Measurements from ENCODE around the gene SPSB1. TPM values are rescaled to one million over a fixed set of nuclear protein-coding genes. Genes with fewer than 3 reads are reported as not detected.

The SPSB1 gene
- total RNA-seq, 1 donor from 2014 or later: 1.3 TPM

DNA sequence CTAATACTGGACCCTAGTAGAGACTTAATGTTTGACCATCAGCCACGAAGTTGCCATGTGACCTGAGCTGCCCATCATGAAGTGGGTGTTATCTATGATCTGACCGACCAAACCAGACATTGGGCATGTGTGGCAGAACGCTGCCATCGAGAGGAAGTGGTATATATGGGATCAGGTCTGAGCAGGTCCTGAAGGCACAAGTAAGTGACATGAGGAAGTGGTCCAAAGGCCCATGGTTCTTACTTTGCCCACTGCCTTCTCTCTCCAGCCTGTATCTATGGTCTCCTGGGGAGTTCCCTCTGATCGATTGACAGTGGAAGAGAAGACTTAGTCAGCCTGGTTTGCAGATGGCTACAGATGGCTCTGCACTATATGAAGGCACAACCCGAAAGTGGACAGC lies 7.9 kb downstream of the SPSB1 start:
- H3K4me1 Mint-ChIP-seq: peaks cover 5% of the 10 kb centered on the region
- no peak overlapping the region for H3K4me3 Mint-ChIP-seq
- no peaks in the 10 kb centered on the region for H3K36me3 Mint-ChIP-seq (ENCODE audit: low read depth)
- no peaks in the 10 kb centered on the region for H3K9me3 Mint-ChIP-seq
- no peak for DNase-seq (ENCODE audit: low read depth, low spot score)
- H3K27ac Mint-ChIP-seq (ENCODE audit: unreplicated experiment): peak overlapping the region; percentile 38
- TF ChIP-seq, protein P1, sequence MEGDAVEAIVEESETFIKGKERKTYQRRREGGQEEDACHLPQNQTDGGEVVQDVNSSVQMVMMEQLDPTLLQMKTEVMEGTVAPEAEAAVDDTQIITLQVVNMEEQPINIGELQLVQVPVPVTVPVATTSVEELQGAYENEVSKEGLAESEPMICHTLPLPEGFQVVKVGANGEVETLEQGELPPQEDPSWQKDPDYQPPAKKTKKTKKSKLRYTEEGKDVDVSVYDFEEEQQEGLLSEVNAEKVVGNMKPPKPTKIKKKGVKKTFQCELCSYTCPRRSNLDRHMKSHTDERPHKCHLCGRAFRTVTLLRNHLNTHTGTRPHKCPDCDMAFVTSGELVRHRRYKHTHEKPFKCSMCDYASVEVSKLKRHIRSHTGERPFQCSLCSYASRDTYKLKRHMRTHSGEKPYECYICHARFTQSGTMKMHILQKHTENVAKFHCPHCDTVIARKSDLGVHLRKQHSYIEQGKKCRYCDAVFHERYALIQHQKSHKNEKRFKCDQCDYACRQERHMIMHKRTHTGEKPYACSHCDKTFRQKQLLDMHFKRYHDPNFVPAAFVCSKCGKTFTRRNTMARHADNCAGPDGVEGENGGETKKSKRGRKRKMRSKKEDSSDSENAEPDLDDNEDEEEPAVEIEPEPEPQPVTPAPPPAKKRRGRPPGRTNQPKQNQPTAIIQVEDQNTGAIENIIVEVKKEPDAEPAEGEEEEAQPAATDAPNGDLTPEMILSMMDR (conservative IDR thresholded peaks at IDR 0.05): no peak
- peaks cover 7% of the 10 kb centered on the region for H3K27me3 Mint-ChIP-seq (ENCODE audit: low read depth)

DNA sequence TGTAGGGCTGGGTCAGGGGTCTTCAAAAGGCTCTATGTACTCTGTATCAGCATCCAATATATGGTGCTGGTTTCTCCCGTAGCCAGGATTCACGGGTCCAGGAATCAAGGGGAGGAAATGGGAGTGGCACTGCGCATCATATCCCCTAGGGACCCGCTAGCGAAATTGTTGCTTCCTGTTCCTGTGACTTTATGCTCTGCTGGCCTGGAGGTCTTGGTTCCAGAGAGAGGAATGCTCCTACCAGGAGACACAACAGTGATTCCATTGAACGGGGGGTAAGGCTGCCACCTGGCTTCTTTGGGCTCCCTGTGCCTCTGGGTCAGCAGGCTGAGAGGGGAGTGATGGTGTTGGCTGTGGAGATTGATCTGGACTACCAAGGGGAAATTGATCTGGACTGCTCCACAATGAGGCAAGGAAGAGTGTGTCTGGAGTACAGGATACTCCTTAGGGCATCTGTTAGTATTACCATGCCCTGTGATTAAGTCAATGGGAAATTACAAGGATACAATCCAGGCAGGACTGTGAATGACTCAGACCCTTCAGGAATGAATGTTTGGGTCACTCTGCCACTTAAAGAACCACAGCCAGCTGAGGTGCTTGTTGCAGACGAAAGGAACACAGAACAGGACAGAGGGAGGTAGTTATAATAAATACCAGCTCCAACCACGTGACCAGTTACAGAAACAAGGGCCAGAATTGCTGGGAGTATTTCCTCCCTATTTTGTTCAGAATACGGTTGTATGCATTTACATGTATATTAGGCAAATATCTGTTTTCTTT lies 10.2 kb downstream of the SPSB1 start:
- no peak overlapping the region for H3K27ac Mint-ChIP-seq (ENCODE audit: unreplicated experiment)

DNA sequence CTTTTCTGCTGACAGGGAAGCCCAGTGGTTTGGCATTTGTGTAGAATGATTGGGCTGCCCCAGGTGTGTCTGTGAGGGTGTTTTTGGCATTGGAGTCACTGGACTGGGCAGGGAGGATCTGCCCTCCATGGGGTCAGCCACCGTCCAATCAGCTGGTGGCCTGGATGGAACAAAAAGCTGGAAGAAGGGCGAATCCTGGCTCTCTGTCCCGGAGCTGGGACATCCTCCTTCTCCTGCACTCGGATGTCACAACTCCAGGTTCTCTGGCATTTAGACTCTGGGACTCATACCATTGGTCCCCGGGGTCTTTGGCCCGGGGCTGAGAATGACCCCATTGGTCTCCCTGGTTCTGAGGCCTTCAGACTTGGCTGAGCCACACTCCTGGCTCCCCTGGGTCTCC lies 11.2 kb downstream of the SPSB1 start:
- H3K4me1 Mint-ChIP-seq: peaks cover 5% of the 10 kb centered on the region
- H3K27ac Mint-ChIP-seq (ENCODE audit: unreplicated experiment): no peak overlapping the region
- no peak overlapping the region for H3K4me3 Mint-ChIP-seq
- H3K27me3 Mint-ChIP-seq (ENCODE audit: low read depth): no peaks in the 10 kb centered on the region
- no peaks in the 10 kb centered on the region for H3K36me3 Mint-ChIP-seq (ENCODE audit: low read depth)
- DNase-seq (ENCODE audit: low read depth, low spot score): no peak
- H3K9me3 Mint-ChIP-seq: no peaks in the 10 kb centered on the region
- TF ChIP-seq, protein P1 (conservative IDR thresholded peaks at IDR 0.05): no peak

More for the DNA sequence above, 10.2 kb downstream of the SPSB1 start:
- H3K27me3 Mint-ChIP-seq (ENCODE audit: low read depth): no peaks in the 10 kb centered on the region
- no peak overlapping the region for H3K4me3 Mint-ChIP-seq
- H3K9me3 Mint-ChIP-seq: no peaks in the 10 kb centered on the region
- TF ChIP-seq, protein P1 (conservative IDR thresholded peaks at IDR 0.05): no peak
- DNase-seq (ENCODE audit: low read depth, low spot score): no peak
- H3K4me1 Mint-ChIP-seq: peaks cover 5% of the 10 kb centered on the region
- H3K36me3 Mint-ChIP-seq (ENCODE audit: low read depth): no peaks in the 10 kb centered on the region

GRCh38 chr1:9305216-9305615 lies 12.5 kb downstream of the SPSB1 start:
- Mint-ChIP-seq H3K27me3 (ENCODE audit: low read depth) (no peaks in the 10 kb centered on the region), H3K9me3 (no peaks in the 10 kb centered on the region), H3K27ac (ENCODE audit: unreplicated experiment) (peak overlapping the region; percentile 68)

GRCh38 chr1:9306006-9306405 lies 13.3 kb downstream of the SPSB1 start:
- TF ChIP-seq, protein P1 (conservative IDR thresholded peaks at IDR 0.05): no peak
- Mint-ChIP-seq H3K36me3 (ENCODE audit: low read depth) (no peaks in the 10 kb centered on the region), H3K27me3 (ENCODE audit: low read depth) (no peaks in the 10 kb centered on the region), H3K27ac (ENCODE audit: unreplicated experiment) (no peak overlapping the region), H3K4me3 (no peak overlapping the region), H3K4me1 (peaks cover 5% of the 10 kb centered on the region), H3K9me3 (no peaks in the 10 kb centered on the region)
- DNase-seq (ENCODE audit: low read depth, low spot score): no peak

More at GRCh38 chr1:9305216-9305615, 12.5 kb downstream of the SPSB1 start:
- TF ChIP-seq, protein P1 (conservative IDR thresholded peaks at IDR 0.05): no peak
- H3K36me3 Mint-ChIP-seq (ENCODE audit: low read depth): no peaks in the 10 kb centered on the region
- peaks cover 5% of the 10 kb centered on the region for H3K4me1 Mint-ChIP-seq
- no peak for DNase-seq (ENCODE audit: low read depth, low spot score)
- no peak overlapping the region for H3K4me3 Mint-ChIP-seq
